Measurements from ENCODE around the gene DRAM1. TPM values are rescaled to one million over a fixed set of nuclear protein-coding genes. Genes with fewer than 3 reads are reported as not detected.

DRAM1 gene
- total RNA-seq, 1 experiment from 2014 or later: 6.5 TPM

GRCh38 chr12:101925935-101926334 lies 48.6 kb downstream of the DRAM1 start:
- Histone ChIP-seq H2AFZ (ENCODE audit: low read length) (no peak overlapping the region), H3K14ac (ENCODE audit: insufficient read depth, low read length) (no peak overlapping the region), H2BK12ac (ENCODE audit: insufficient read length, low read depth, low read length) (no peak overlapping the region), H3K27me3 (ENCODE audit: insufficient read depth, low read length) (no peaks in the 10 kb centered on the region), H3K27ac (ENCODE audit: insufficient read length, low read depth, low read length) (no peak overlapping the region), H3K4me1 (ENCODE audit: insufficient read depth, low read length) (no peaks in the 10 kb centered on the region), H3K9me3 (ENCODE audit: control insufficient read depth, low read depth, low read length) (no peaks in the 10 kb centered on the region), H3K18ac (ENCODE audit: insufficient read length, low read depth, low read length) (no peak overlapping the region), H2BK15ac (ENCODE audit: low read depth, low read length) (no peak overlapping the region), H4K20me1 (ENCODE audit: control insufficient read depth, insufficient read depth, insufficient read length) (no peaks in the 10 kb centered on the region), H3K23ac (ENCODE audit: insufficient read length, low read depth, low read length) (no peak overlapping the region), H3K4me2 (ENCODE audit: insufficient read depth, insufficient read length, low read length) (no peak overlapping the region), H2BK20ac (ENCODE audit: low read depth, low read length, poor library complexity, severe bottlenecking) (no peak overlapping the region), H3T11ph (ENCODE audit: low read length) (no peak overlapping the region), H2BK5ac (ENCODE audit: insufficient read length, low read length) (no peak overlapping the region), H4K91ac (ENCODE audit: insufficient read length, low read depth, low read length) (no peak overlapping the region), H4K8ac (replicated peaks; ENCODE audit: insufficient read length, low read depth, low read length) (no peak overlapping the region), H2AK5ac (ENCODE audit: insufficient read length, low read length) (no peak overlapping the region), H3K79me2 (ENCODE audit: insufficient read depth, low read length) (no peaks in the 10 kb centered on the region), H3K23me2 (ENCODE audit: insufficient read length, low read depth, low read length, poor library complexity, severe bottlenecking) (no peaks in the 10 kb centered on the region), H3K9ac (ENCODE audit: extremely low read depth, insufficient read length, low read length) (no peak overlapping the region), H3K56ac (ENCODE audit: insufficient read length, low read depth, low read length) (no peak overlapping the region), H2BK120ac (ENCODE audit: low read depth, low read length, poor library complexity, severe bottlenecking) (no peak overlapping the region), H3K79me1 (ENCODE audit: insufficient read depth, low read depth, low read length, poor library complexity, severe bottlenecking) (no peaks in the 10 kb centered on the region), H4K5ac (ENCODE audit: insufficient read length, low read depth, low read length) (no peak overlapping the region), H3K4ac (ENCODE audit: low read depth, low read length) (no peak overlapping the region)
- TF ChIP-seq CTCF (conservative IDR thresholded peaks at IDR 0.05): no peak
- H3K36me3 Mint-ChIP-seq (ENCODE audit: insufficient read depth in 1 of 3, low read depth in 3 of 3): no peaks in the 10 kb centered on the region
- DNase-seq: no peak
- H3K27me3 Mint-ChIP-seq (ENCODE audit: low read depth): no peaks in the 10 kb centered on the region; the same call in 1 of the 2 replicates
- WGBS (ENCODE audit: extremely low coverage, insufficient read length, low lambda C conversion rate): no CpG with 5 or more reads among the region's 6 CpGs
- H3K9me3 Mint-ChIP-seq: peaks cover 0 to 4% of the 10 kb centered on the region in 2 experiments; a peak in 3 of 5 replicates
- H3K4me3 Mint-ChIP-seq: no peak overlapping the region
- no peak overlapping the region for H3K27ac Mint-ChIP-seq
- H3K4me1 Mint-ChIP-seq: no peaks in the 10 kb centered on the region
